DOHH2 (cell line): ENCODE measurements around the gene TTLL9.

Experiments used
- H3F3A ChIP-seq: fragments of 200-600 bp; sonication (generic), shearing (Covaris generic); 2 replicates; pipeline ENCODE4 v1.6.0; 2016; ENCODE audit warnings: antibody characterized with exemption, mild to moderate bottlenecking; ENCODE audit not compliant: control insufficient read depth, insufficient read depth
- H3K27ac ChIP-seq: fragments of 200-600 bp; sonication (generic); 2 replicates; pipeline ENCODE4 v1.5.1; 2014; ENCODE audit warnings: low read depth, mild to moderate bottlenecking, low read length, moderate library complexity
- H3K27me3 ChIP-seq: fragments of 200-600 bp; sonication (generic); 2 replicates; pipeline ENCODE4 v1.6.1; 2014; ENCODE audit warnings: mild to moderate bottlenecking, low read length, mixed read lengths; ENCODE audit not compliant: control insufficient read depth
- H3K36me3 ChIP-seq: fragments of 200-600 bp; sonication (generic); 2 replicates; pipeline ENCODE4 v1.6.1; 2014; ENCODE audit warnings: mild to moderate bottlenecking, low read length, moderate library complexity, mixed read lengths; ENCODE audit not compliant: control insufficient read depth
- H3K4me1 ChIP-seq: fragments of 200-600 bp; sonication (generic); 2 replicates; pipeline ENCODE4 v1.6.1; 2014; ENCODE audit warnings: mild to moderate bottlenecking, low read length, mixed read lengths; ENCODE audit not compliant: control insufficient read depth
- H3K4me2 ChIP-seq: fragments of 200-600 bp; sonication (generic); 2 replicates; pipeline ENCODE4 v1.6.0; 2014; ENCODE audit warnings: mild to moderate bottlenecking, low read length, moderate library complexity
- H3K4me3 ChIP-seq: fragments of 200-600 bp; sonication (generic); 2 replicates; pipeline ENCODE4 v1.5.1; 2014; ENCODE audit warnings: mild to moderate bottlenecking, low read length, mixed read lengths
- H3K79me2 ChIP-seq: fragments of 200-600 bp; sonication (generic); 2 replicates; pipeline ENCODE4 v1.6.1; 2014; ENCODE audit warnings: mild to moderate bottlenecking, low read length, mixed read lengths; ENCODE audit not compliant: control insufficient read depth
- H3K9me2 ChIP-seq: fragments of 200-600 bp; sonication (generic); replicated peaks from 2 replicates; pipeline ENCODE4 v1.6.1; 2014; ENCODE audit warnings: mild to moderate bottlenecking, low read length, mixed read lengths; ENCODE audit not compliant: control insufficient read depth
- H3K9me3 ChIP-seq: fragments of 200-600 bp; sonication (generic); 2 replicates; pipeline ENCODE4 v1.6.1; 2014; ENCODE audit warnings: antibody characterized with exemption, low read length, mixed read lengths; ENCODE audit not compliant: control insufficient read depth, insufficient read depth
- H4K20me1 ChIP-seq: fragments of 200-600 bp; sonication (generic); 2 replicates; pipeline ENCODE4 v1.6.0; 2014; ENCODE audit warnings: low read depth, mild to moderate bottlenecking, antibody characterized with exemption, low read length, moderate library complexity; ENCODE audit not compliant: control insufficient read depth, insufficient read depth
- EZH2phosphoT487 ChIP-seq: fragments of 200-600 bp; sonication (generic); IDR thresholded peaks from 2 replicates; pipeline ENCODE4 v1.6.1; 2017; ENCODE audit warnings: borderline replicate concordance, mild to moderate bottlenecking, antibody characterized with exemption, low read length, moderate library complexity, mixed read lengths
- TF ChIP-seq, protein P1 (sequence below): fragments of 200-600 bp; sonication (generic); IDR thresholded peaks from one replicate; pipeline ENCODE4 v1.5.1; 2014; ENCODE audit warnings: antibody characterized with exemption, mild to moderate bottlenecking, low read depth, low read length; ENCODE audit not compliant: poor library complexity, severe bottlenecking

Gene TTLL9

DNA sequence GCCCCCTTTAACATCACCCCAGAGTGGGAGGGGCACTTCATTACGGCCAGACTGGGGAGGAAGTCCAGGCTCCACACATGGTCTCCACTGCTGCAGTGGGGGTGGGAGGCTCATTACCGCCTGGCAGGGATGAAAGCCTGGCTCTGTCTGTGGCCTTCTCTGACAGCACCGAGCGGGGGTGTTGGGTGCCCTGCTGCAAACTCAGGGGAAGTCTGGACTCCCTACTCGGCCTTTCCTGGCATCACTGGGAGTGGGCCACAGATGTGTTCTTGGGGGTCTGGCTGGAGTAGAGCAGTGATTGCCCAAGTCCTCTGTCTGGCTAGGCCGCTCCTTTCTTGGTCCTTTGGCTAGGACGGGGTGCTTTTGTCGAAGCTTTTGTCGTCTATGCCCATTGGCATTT, 27.1 kb downstream of the TTLL9 start:
- H3K9me2 ChIP-seq = no peaks in the 10 kb centered on the region
- no peaks in the 10 kb centered on the region for H3K9me3 ChIP-seq
- 0 out of 2 replicates have a peak, but pooled peaks cover 3% of the 10 kb centered on the region for H3K4me1 ChIP-seq
- H4K20me1 ChIP-seq = no peaks in the 10 kb centered on the region
- H3F3A ChIP-seq = no peaks in the 10 kb centered on the region
- no peak overlapping the region for H3K4me3 ChIP-seq
- H3K27me3 ChIP-seq = no peaks in the 10 kb centered on the region
- no peaks in the 10 kb centered on the region for H3K79me2 ChIP-seq
- no peaks in the 10 kb centered on the region for H3K36me3 ChIP-seq
- H3K27ac ChIP-seq = no peak overlapping the region
- H3K4me2 ChIP-seq = no peak overlapping the region
- TF ChIP-seq, protein P1, sequence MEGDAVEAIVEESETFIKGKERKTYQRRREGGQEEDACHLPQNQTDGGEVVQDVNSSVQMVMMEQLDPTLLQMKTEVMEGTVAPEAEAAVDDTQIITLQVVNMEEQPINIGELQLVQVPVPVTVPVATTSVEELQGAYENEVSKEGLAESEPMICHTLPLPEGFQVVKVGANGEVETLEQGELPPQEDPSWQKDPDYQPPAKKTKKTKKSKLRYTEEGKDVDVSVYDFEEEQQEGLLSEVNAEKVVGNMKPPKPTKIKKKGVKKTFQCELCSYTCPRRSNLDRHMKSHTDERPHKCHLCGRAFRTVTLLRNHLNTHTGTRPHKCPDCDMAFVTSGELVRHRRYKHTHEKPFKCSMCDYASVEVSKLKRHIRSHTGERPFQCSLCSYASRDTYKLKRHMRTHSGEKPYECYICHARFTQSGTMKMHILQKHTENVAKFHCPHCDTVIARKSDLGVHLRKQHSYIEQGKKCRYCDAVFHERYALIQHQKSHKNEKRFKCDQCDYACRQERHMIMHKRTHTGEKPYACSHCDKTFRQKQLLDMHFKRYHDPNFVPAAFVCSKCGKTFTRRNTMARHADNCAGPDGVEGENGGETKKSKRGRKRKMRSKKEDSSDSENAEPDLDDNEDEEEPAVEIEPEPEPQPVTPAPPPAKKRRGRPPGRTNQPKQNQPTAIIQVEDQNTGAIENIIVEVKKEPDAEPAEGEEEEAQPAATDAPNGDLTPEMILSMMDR = no peak
- no peak for TF ChIP-seq EZH2phosphoT487

DNA sequence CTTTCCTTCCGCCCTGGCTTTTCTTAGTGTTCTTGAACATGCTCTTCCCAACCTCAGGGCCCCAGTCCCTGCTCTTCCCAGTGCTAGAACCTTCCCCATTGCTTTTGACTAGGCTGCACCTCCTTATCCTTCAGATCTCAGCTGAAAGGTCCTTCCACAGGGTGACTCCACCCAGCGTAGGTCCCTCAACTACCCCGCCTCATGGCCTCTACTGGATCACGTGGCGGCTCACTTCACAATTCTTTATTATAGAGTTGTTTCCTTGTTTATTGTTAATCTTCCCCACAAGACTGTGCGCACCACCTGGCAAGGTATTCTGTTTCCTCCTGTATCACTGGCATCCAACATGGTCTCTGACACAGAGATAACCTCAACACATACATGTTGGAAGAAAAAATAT, 31.2 kb downstream of the TTLL9 start:
- H3K4me3 ChIP-seq = no peak overlapping the region
- no peak overlapping the region for H3K4me2 ChIP-seq
- H3K36me3 ChIP-seq = no peaks in the 10 kb centered on the region
- H3K9me3 ChIP-seq = no peaks in the 10 kb centered on the region
- H3K4me1 ChIP-seq = no peaks in the 10 kb centered on the region
- H4K20me1 ChIP-seq = no peaks in the 10 kb centered on the region
- H3K27ac ChIP-seq = no peak overlapping the region
- H3K27me3 ChIP-seq = no peaks in the 10 kb centered on the region
- no peaks in the 10 kb centered on the region for H3K9me2 ChIP-seq
- H3F3A ChIP-seq = no peaks in the 10 kb centered on the region
- H3K79me2 ChIP-seq = no peaks in the 10 kb centered on the region
- TF ChIP-seq EZH2phosphoT487 = no peak
- TF ChIP-seq, protein P1 = no peak

DNA sequence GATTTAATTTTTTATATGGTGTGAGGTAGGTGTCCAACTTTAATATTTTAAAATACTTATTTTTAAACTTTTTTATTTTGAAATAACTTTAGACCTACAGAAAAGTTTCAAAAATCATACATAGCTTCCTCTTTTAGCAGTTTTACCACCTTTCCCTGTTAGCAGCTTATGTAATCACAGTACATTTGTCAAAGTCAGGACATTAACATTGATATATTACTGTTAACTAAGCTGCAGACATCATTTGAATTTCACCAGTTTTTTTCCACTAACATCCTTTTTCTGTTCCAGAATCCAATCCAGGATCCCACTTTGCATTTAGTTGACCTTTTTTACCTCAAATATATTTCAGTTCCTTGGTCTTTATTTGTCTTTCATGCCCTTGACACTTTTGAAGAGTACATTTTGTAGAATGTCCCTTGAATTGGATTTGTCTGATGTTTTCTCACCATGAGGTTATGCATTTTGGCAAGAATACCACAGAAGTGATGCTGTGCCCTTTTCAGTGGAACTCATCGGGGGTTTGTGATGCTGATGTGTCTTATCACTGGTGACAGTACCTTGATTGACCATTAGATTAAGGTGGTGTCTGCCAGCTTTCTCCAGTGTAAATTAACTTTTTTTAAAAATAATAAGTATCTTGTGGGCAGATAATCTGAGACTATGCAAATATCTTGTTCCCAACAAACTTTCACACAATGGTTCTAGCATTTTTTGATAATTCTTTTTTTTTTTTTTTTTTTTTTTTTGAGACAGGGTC, 33.4 kb downstream of the TTLL9 start:
- Histone ChIP-seq H4K20me1 (no peaks in the 10 kb centered on the region), H3K79me2 (no peaks in the 10 kb centered on the region), H3K27ac (no peak overlapping the region), H3K9me2 (no peaks in the 10 kb centered on the region), H3K4me2 (no peak overlapping the region), H3K27me3 (no peaks in the 10 kb centered on the region), H3K36me3 (no peaks in the 10 kb centered on the region), H3K4me1 (no peaks in the 10 kb centered on the region), H3K9me3 (no peaks in the 10 kb centered on the region), H3F3A (no peaks in the 10 kb centered on the region), H3K4me3 (no peak overlapping the region)
- TF ChIP-seq, protein P1 = no peak
- TF ChIP-seq EZH2phosphoT487 = no peak

DNA sequence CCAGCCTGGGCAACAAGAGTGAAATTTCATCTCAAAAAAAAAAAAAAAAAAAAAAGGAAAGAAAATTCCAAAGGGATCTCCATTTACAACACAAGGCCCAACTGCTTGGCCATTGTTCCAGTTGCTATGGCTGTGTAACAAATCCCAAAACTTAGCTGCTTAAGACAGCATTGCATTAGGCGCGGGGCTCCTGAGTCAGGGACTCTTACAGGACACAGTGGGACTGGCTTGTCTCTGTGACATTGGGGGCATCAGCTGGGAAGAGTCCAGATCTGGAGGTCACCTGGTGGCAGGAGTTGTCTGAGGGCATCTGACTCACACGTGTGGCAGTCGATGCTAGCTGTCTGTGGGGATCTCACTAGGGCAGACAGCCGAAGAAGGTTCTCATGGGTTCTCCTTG, 35.6 kb downstream of the TTLL9 start:
- H3K9me3 ChIP-seq = no peaks in the 10 kb centered on the region
- H3K4me2 ChIP-seq = no peak overlapping the region
- H3K27me3 ChIP-seq = no peaks in the 10 kb centered on the region
- H4K20me1 ChIP-seq = no peaks in the 10 kb centered on the region
- TF ChIP-seq, protein P1 = no peak
- no peak for TF ChIP-seq EZH2phosphoT487
- no peaks in the 10 kb centered on the region for H3K79me2 ChIP-seq
- H3K4me3 ChIP-seq = no peak overlapping the region
- no peaks in the 10 kb centered on the region for H3K4me1 ChIP-seq
- no peaks in the 10 kb centered on the region for H3K9me2 ChIP-seq
- no peaks in the 10 kb centered on the region for H3K36me3 ChIP-seq
- no peaks in the 10 kb centered on the region for H3F3A ChIP-seq
- no peak overlapping the region for H3K27ac ChIP-seq
